WTC11 (cell line): Measurements from ENCODE around the gene RAPGEF3. TPM values are rescaled to one million over a fixed set of nuclear protein-coding genes. Genes with fewer than 3 reads are reported as not detected.

Experiments
- ATAC-seq: fragments of 200-7000 bp; cut with Tn5 transposase; 2 replicates; pipeline ENCODE4 v1.10.0; 2021; ENCODE audit warnings: mild to moderate bottlenecking, moderate library complexity
- CTCF ChIA-PET: fragments of 300-600 bp; sonication (Branson Sonifier 250); formaldehyde crosslinking; loops from one replicate; lab custom pipeline; 2021; ENCODE audit warnings: antibody characterized with exemption; lab: Charles Lee
- POLR2A ChIA-PET: fragments of 350-600 bp; sonication (Branson Sonifier 250); formaldehyde crosslinking; loops from one replicate; lab custom pipeline; 2021; ENCODE audit warnings: antibody characterized with exemption; lab: Charles Lee
- DNase-seq: peaks from one replicate; pipeline ENCODE4 v3.0.0; 2021; ENCODE audit warnings: low spot score
- H3K27ac Mint-ChIP-seq: 2 replicates; pipeline ENCODE4 v1.8.0; 2021; ENCODE audit warnings: mixed read lengths
- H3K27me3 Mint-ChIP-seq: 2 replicates; pipeline ENCODE4 v1.8.0; 2021; ENCODE audit warnings: low read depth, mild to moderate bottlenecking, moderate library complexity, mixed read lengths
- H3K36me3 Mint-ChIP-seq: 2 replicates; pipeline ENCODE4 v1.8.0; 2021; ENCODE audit warnings: mixed read lengths
- H3K4me1 Mint-ChIP-seq: 2 replicates; pipeline ENCODE4 v1.8.0; 2022; ENCODE audit warnings: mixed read lengths
- H3K4me3 Mint-ChIP-seq: 2 replicates; pipeline ENCODE4 v1.8.0; 2021; ENCODE audit warnings: mild to moderate bottlenecking, moderate library complexity, mixed read lengths
- H3K9me3 Mint-ChIP-seq: 2 replicates; pipeline ENCODE4 v1.8.0; 2021; ENCODE audit warnings: mixed read lengths
- CREM ChIP-seq: sonication (generic); formaldehyde crosslinking; IDR thresholded peaks from 2 replicates; pipeline ENCODE4 v1.8.1; 2022; ENCODE audit warnings: mild to moderate bottlenecking, missing genetic modification reagents, moderate library complexity
- ETV6 ChIP-seq: sonication (generic); formaldehyde crosslinking; IDR thresholded peaks from 2 replicates; pipeline ENCODE4 v1.8.1; 2022; ENCODE audit warnings: mild to moderate bottlenecking, missing genetic modification reagents
- FOXJ3 ChIP-seq: sonication (generic); formaldehyde crosslinking; IDR thresholded peaks from 2 replicates; pipeline ENCODE4 v1.9.0; 2021; ENCODE audit warnings: missing genetic modification reagents, mild to moderate bottlenecking, borderline replicate concordance
- FOXK1 ChIP-seq: sonication (generic); formaldehyde crosslinking; IDR thresholded peaks from 2 replicates; pipeline ENCODE4 v1.8.0; 2022; ENCODE audit warnings: mild to moderate bottlenecking, moderate library complexity, missing genetic modification reagents
- KAT7 ChIP-seq: sonication (generic); formaldehyde crosslinking; IDR thresholded peaks from 2 replicates; pipeline ENCODE4 v1.8.1; 2023; ENCODE audit warnings: missing genetic modification reagents, mild to moderate bottlenecking, borderline replicate concordance
- MXD4 ChIP-seq: fragments of 250-450 bp; sonication (Bioruptor Pico); IDR thresholded peaks from 2 replicates; pipeline ENCODE4 v1.8.0; 2021; ENCODE audit warnings: mild to moderate bottlenecking, moderate library complexity, borderline replicate concordance
- MYBL2 ChIP-seq: sonication (generic); formaldehyde crosslinking; IDR thresholded peaks from 2 replicates; pipeline ENCODE4 v1.8.1; 2023; ENCODE audit warnings: mild to moderate bottlenecking, moderate library complexity, missing genetic modification reagents
- NR1H2 ChIP-seq: sonication (generic); formaldehyde crosslinking; IDR thresholded peaks from 2 replicates; pipeline ENCODE4 v1.9.0; 2021; ENCODE audit warnings: mild to moderate bottlenecking, moderate library complexity, missing genetic modification reagents
- PRRX2 ChIP-seq: fragments of 250-450 bp; sonication (Bioruptor Pico); IDR thresholded peaks from 2 replicates; pipeline ENCODE4 v1.8.0; 2021; ENCODE audit warnings: mild to moderate bottlenecking
- SMAD3 ChIP-seq: sonication (generic); formaldehyde crosslinking; IDR thresholded peaks from 2 replicates; pipeline ENCODE4 v1.8.0; 2022; ENCODE audit warnings: missing genetic modification reagents, mild to moderate bottlenecking, borderline replicate concordance
- SMAD4 ChIP-seq: sonication (generic); formaldehyde crosslinking; IDR thresholded peaks from 2 replicates; pipeline ENCODE4 v1.8.0; 2022; ENCODE audit warnings: mild to moderate bottlenecking, missing genetic modification reagents
- TCF7 ChIP-seq: sonication (generic); formaldehyde crosslinking; IDR thresholded peaks from 2 replicates; pipeline ENCODE4 v1.8.0; 2022; ENCODE audit warnings: mild to moderate bottlenecking, low read depth, missing genetic modification reagents, moderate library complexity
- TP53 ChIP-seq: sonication (generic); formaldehyde crosslinking; IDR thresholded peaks from 2 replicates; pipeline ENCODE4 v1.8.1; 2023; ENCODE audit warnings: mild to moderate bottlenecking, missing genetic modification reagents
- ZBTB21 ChIP-seq: sonication (generic); formaldehyde crosslinking; IDR thresholded peaks from 2 replicates; pipeline ENCODE4 v1.8.1; 2023; ENCODE audit warnings: mild to moderate bottlenecking, missing genetic modification reagents, borderline replicate concordance
- total RNA-seq: library from RNA; stranded (reverse); gene quantifications from 3 replicates; pipeline ENCODE4 v1.2.3, GENCODE V29; 2021
- TF ChIP-seq, protein P1 (sequence below): sonication (generic); formaldehyde crosslinking; IDR thresholded peaks from 2 replicates; pipeline ENCODE4 v1.8.1; 2023; ENCODE audit warnings: mild to moderate bottlenecking, missing genetic modification reagents, moderate library complexity
- TF ChIP-seq, protein P2 (sequence below): sonication (generic); formaldehyde crosslinking; IDR thresholded peaks from 2 replicates; pipeline ENCODE4 v1.8.1; 2023; ENCODE audit warnings: mild to moderate bottlenecking, moderate library complexity, missing genetic modification reagents
- TF ChIP-seq, protein P3 (sequence below): fragments of 250-450 bp; sonication (Bioruptor Pico); IDR thresholded peaks from 2 replicates; pipeline ENCODE4 v1.9.0; 2021; ENCODE audit warnings: mild to moderate bottlenecking
- TF ChIP-seq, protein P4 (sequence below): fragments of 250-450 bp; sonication (Bioruptor Pico); IDR thresholded peaks from 2 replicates; pipeline ENCODE4 v1.9.0; 2021; ENCODE audit warnings: mild to moderate bottlenecking
- TF ChIP-seq, protein P5 (sequence below): sonication (generic); formaldehyde crosslinking; IDR thresholded peaks from 2 replicates; pipeline ENCODE4 v1.8.0; 2022; ENCODE audit warnings: mild to moderate bottlenecking, missing genetic modification reagents
- TF ChIP-seq, protein P6 (sequence below): sonication (generic); formaldehyde crosslinking; IDR thresholded peaks from 2 replicates; pipeline ENCODE4 v1.8.0; 2023; ENCODE audit warnings: mild to moderate bottlenecking, missing genetic modification reagents
- TF ChIP-seq, protein P7 (sequence below): sonication (generic); formaldehyde crosslinking; IDR thresholded peaks from 2 replicates; pipeline ENCODE4 v1.8.0; 2022; ENCODE audit warnings: mild to moderate bottlenecking, missing genetic modification reagents

RAPGEF3 gene
- total RNA-seq, 1 experiment from 2014 or later: 13.3 TPM

DNA sequence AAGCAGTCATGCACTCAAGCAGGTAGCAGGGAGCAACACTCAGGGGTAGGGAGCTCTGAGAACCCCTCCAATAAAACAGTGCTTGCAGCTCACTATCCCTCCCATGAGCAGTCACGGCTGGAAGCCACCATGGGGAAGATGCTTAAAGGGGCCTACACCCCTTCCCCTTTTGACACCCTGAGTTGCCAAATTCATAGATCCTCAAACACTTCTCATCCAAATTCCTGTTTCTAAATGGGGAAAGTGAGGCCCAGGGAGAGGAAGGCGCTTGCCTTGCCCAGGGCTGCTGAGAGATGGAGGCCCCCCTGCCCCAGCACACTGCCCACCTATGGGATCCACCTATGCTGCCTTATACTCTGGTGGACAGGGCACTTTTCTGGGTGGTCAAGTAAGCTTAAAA is 26.2 kb downstream of the RAPGEF3 start:
- H3K4me1 Mint-ChIP-seq: peaks cover 30% of the 10 kb centered on the region
- peaks cover 4% of the 10 kb centered on the region; the same call in 1 of the 2 replicates for H3K27me3 Mint-ChIP-seq
- CTCF ChIA-PET: interaction anchor here (0.7 to 15.4 kb wide), 6 partner anchors 11 to 465 kb away, joined by 3 to 735 read pairs (median 22); partner anchors contain the start of gene SLC48A1
- POLR2A ChIA-PET: interaction anchor here (0.9 kb wide), 1 partner anchor 25 kb away, joined by 3 read pairs; no protein-coding TSS in a partner anchor
- no peaks in the 10 kb centered on the region for H3K9me3 Mint-ChIP-seq
- no peak overlapping the region for H3K27ac Mint-ChIP-seq
- no peaks in the 10 kb centered on the region for H3K36me3 Mint-ChIP-seq
- DNase-seq: no peak
- TF ChIP-seq ZBTB21 (CRISPR knock-in tag): no peak
- no peak for TF ChIP-seq FOXJ3 (CRISPR knock-in tag)
- TF ChIP-seq, protein P1, sequence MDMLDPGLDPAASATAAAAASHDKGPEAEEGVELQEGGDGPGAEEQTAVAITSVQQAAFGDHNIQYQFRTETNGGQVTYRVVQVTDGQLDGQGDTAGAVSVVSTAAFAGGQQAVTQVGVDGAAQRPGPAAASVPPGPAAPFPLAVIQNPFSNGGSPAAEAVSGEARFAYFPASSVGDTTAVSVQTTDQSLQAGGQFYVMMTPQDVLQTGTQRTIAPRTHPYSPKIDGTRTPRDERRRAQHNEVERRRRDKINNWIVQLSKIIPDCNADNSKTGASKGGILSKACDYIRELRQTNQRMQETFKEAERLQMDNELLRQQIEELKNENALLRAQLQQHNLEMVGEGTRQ (CRISPR knock-in tag): no peak
- TF ChIP-seq, protein P2, sequence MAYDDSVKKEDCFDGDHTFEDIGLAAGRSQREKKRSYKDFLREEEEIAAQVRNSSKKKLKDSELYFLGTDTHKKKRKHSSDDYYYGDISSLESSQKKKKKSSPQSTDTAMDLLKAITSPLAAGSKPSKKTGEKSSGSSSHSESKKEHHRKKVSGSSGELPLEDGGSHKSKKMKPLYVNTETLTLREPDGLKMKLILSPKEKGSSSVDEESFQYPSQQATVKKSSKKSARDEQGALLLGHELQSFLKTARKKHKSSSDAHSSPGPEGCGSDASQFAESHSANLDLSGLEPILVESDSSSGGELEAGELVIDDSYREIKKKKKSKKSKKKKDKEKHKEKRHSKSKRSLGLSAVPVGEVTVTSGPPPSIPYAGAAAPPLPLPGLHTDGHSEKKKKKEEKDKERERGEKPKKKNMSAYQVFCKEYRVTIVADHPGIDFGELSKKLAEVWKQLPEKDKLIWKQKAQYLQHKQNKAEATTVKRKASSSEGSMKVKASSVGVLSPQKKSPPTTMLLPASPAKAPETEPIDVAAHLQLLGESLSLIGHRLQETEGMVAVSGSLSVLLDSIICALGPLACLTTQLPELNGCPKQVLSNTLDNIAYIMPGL (CRISPR knock-in tag): no peak
- TF ChIP-seq, protein P3, sequence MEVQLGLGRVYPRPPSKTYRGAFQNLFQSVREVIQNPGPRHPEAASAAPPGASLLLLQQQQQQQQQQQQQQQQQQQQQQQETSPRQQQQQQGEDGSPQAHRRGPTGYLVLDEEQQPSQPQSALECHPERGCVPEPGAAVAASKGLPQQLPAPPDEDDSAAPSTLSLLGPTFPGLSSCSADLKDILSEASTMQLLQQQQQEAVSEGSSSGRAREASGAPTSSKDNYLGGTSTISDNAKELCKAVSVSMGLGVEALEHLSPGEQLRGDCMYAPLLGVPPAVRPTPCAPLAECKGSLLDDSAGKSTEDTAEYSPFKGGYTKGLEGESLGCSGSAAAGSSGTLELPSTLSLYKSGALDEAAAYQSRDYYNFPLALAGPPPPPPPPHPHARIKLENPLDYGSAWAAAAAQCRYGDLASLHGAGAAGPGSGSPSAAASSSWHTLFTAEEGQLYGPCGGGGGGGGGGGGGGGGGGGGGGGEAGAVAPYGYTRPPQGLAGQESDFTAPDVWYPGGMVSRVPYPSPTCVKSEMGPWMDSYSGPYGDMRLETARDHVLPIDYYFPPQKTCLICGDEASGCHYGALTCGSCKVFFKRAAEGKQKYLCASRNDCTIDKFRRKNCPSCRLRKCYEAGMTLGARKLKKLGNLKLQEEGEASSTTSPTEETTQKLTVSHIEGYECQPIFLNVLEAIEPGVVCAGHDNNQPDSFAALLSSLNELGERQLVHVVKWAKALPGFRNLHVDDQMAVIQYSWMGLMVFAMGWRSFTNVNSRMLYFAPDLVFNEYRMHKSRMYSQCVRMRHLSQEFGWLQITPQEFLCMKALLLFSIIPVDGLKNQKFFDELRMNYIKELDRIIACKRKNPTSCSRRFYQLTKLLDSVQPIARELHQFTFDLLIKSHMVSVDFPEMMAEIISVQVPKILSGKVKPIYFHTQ (CRISPR knock-in tag): no peak
- no peak for TF ChIP-seq TCF7 (CRISPR knock-in tag)
- no peak for TF ChIP-seq FOXK1 (CRISPR knock-in tag)
- no peak for TF ChIP-seq MXD4 (CRISPR knock-in tag)
- no peak for TF ChIP-seq CREM (CRISPR knock-in tag)
- TF ChIP-seq NR1H2 (CRISPR knock-in tag): no peak
- TF ChIP-seq, protein P4, sequence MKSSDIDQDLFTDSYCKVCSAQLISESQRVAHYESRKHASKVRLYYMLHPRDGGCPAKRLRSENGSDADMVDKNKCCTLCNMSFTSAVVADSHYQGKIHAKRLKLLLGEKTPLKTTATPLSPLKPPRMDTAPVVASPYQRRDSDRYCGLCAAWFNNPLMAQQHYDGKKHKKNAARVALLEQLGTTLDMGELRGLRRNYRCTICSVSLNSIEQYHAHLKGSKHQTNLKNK (CRISPR knock-in tag): no peak
- no peak for TF ChIP-seq SMAD4
- TF ChIP-seq, protein P5, sequence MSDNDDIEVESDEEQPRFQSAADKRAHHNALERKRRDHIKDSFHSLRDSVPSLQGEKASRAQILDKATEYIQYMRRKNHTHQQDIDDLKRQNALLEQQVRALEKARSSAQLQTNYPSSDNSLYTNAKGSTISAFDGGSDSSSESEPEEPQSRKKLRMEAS (CRISPR knock-in tag): no peak
- TF ChIP-seq, protein P6, sequence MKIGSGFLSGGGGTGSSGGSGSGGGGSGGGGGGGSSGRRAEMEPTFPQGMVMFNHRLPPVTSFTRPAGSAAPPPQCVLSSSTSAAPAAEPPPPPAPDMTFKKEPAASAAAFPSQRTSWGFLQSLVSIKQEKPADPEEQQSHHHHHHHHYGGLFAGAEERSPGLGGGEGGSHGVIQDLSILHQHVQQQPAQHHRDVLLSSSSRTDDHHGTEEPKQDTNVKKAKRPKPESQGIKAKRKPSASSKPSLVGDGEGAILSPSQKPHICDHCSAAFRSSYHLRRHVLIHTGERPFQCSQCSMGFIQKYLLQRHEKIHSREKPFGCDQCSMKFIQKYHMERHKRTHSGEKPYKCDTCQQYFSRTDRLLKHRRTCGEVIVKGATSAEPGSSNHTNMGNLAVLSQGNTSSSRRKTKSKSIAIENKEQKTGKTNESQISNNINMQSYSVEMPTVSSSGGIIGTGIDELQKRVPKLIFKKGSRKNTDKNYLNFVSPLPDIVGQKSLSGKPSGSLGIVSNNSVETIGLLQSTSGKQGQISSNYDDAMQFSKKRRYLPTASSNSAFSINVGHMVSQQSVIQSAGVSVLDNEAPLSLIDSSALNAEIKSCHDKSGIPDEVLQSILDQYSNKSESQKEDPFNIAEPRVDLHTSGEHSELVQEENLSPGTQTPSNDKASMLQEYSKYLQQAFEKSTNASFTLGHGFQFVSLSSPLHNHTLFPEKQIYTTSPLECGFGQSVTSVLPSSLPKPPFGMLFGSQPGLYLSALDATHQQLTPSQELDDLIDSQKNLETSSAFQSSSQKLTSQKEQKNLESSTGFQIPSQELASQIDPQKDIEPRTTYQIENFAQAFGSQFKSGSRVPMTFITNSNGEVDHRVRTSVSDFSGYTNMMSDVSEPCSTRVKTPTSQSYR: no peak
- no peak overlapping the region for H3K4me3 Mint-ChIP-seq
- ATAC-seq: no peak

DNA sequence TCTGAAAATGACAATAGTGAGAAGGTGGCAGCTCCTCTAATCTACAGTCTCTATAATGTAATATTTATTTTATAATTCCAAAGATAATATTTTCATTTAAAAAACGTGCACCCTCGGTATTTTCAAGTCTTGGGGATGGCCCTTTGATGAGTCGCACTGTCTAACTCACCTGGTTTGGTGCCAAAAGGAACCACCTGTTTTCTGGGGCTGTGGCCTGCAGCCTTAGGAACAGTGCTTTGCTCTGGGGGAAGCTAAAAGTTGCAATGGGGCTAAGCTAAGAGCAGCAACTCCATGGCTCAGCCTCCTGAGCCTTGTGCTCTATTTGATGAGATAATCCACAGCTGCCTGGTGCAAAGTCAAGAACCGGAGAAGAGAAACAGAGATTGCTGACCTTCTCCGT is 27.0 kb downstream of the RAPGEF3 start:
- DNase-seq: no peak
- no peaks in the 10 kb centered on the region for H3K9me3 Mint-ChIP-seq
- no peak for ATAC-seq
- no peaks in the 10 kb centered on the region for H3K36me3 Mint-ChIP-seq
- no peak overlapping the region for H3K4me3 Mint-ChIP-seq
- no peak overlapping the region for H3K27ac Mint-ChIP-seq
- peaks cover 4% of the 10 kb centered on the region; the same call in 1 of the 2 replicates for H3K27me3 Mint-ChIP-seq
- CTCF ChIA-PET: interaction anchor here (0.6 to 15.4 kb wide), 5 partner anchors 12 to 882 kb away, joined by 3 to 735 read pairs (median 36); partner anchors contain the start of gene SLC48A1
- POLR2A ChIA-PET: no interaction called here
- peaks cover 25% of the 10 kb centered on the region for H3K4me1 Mint-ChIP-seq
- no peak for TF ChIP-seq CREM (CRISPR knock-in tag)
- TF ChIP-seq PRRX2 (CRISPR knock-in tag): no peak
- TF ChIP-seq TP53 (CRISPR knock-in tag): no peak
- TF ChIP-seq, protein P7, sequence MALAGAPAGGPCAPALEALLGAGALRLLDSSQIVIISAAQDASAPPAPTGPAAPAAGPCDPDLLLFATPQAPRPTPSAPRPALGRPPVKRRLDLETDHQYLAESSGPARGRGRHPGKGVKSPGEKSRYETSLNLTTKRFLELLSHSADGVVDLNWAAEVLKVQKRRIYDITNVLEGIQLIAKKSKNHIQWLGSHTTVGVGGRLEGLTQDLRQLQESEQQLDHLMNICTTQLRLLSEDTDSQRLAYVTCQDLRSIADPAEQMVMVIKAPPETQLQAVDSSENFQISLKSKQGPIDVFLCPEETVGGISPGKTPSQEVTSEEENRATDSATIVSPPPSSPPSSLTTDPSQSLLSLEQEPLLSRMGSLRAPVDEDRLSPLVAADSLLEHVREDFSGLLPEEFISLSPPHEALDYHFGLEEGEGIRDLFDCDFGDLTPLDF (CRISPR knock-in tag): no peak
- TF ChIP-seq SMAD3 (CRISPR knock-in tag): no peak
- TF ChIP-seq, protein P3 (CRISPR knock-in tag): no peak
- no peak for TF ChIP-seq MYBL2 (CRISPR knock-in tag)
- TF ChIP-seq ETV6 (CRISPR knock-in tag): no peak
- TF ChIP-seq KAT7 (CRISPR knock-in tag): no peak
